HG03097 (cell line): ENCODE results near the gene GLG1.
"Not testable (repeated sequence)": the region's sequence is repeated elsewhere in the genome, so short reads cannot be mapped to it uniquely, and the experiment has no call there.

Experiments used
- ATAC-seq: cut with Tn5 transposase; IDR thresholded peaks from one replicate; pipeline ENCODE4 v1.9.1; 2021; ENCODE audit not compliant: unreplicated experiment, low FRiP score

GLG1 gene

DNA sequence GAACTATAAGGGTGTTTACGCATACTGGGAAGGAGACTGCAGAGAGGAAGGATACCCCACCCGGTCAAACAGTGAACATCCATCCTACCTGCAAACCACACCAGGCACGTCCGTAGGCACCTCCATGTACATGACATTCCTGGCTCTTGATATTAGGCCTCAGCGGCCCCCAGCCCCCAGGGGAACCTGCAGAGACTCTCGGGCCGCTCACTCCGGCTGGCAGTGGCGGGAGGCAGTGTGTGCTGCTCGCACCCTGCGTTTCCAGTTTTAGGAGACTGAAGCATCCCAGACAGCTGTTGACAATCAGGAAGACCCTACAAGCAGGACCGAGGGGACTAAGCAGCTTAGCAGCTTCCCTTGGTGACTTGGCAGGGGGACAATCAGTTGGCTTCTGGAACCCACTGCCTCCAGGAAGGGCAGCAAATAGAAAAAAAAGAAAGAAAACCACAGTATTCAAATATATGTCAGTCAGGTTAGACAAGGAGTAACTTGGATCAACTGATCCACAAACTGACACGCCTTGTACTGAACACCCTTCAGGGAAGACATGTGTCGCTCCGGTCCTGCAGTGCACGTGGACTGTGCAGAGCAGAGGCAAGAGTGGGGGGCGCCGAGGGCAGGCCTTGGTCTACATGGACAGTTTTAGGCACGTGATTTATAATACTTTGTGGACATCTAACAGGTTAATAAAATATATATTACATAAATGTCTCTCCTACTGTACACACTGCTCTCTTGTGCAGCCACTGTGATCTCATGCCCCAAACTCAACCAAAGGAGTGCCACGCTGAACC lies 155.8 kb downstream of the GLG1 start:
- no peak for ATAC-seq

GRCh38 chr16:74450236-74450635 lies 156.7 kb downstream of the GLG1 start:
- ATAC-seq, result no peak

DNA sequence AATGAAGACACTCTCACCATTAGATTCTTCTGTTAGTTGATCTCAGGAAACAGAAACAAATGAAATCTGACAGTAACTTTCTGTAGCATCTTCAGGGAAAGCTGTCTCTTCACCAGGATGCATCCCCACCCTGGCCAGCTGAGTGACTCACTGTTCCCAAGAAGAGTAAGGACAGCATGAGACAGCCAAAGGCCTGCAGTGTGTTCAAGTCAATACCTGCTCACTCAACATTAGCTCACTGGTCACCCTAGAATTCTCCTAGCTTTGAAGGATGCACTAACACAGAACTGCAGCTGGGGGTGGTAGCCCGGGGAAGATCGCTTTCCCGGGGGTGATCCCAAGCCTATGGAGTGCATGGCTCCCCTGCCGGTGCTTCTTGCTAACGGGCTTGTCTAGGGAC lies 157.4 kb downstream of the GLG1 start:
- no peak for ATAC-seq

- no peak for ATAC-seq
Observed at GRCh38 chr16:74448990-74449389, 157.9 kb downstream of the GLG1 start.

DNA sequence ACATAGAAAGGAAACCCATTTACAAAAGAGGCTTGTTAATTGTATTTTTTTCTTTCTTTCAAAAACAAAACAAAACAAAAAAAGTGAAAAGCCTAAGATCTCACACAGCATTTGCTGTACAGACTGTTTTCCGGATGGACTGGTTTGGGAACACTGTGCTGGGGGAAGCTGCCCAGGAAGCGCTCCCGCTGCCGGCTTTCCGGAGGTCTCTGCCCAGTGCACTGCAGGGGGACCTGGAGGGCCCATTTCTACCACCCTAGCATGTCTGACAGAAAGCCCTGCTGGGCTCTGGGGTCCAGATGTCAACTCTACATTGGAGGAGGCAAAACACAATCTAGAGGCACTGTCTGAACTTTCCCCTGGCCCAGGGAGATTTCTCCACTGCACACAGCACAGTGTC lies 159.3 kb downstream of the GLG1 start:
- ATAC-seq, result no peak

DNA sequence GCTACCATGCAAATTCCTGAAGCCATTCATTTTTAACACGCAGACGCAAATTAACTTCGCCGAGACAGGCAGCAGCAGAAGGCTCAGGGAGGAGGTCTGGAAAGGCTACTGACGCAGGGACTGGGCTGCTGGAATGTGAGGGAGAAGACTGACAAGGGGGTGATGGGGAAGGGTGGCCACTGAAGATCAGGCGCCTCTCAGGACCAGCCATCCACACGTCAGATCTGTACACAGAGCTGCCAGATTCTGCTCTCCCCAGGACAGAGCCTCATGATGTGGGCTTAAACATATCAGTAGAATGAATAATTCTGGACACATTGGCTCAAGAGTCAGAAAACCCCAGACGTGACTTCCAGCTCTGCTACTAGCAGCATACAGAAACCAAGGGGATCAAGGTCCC lies 160.0 kb downstream of the GLG1 start:
- ATAC-seq, result no peak

DNA sequence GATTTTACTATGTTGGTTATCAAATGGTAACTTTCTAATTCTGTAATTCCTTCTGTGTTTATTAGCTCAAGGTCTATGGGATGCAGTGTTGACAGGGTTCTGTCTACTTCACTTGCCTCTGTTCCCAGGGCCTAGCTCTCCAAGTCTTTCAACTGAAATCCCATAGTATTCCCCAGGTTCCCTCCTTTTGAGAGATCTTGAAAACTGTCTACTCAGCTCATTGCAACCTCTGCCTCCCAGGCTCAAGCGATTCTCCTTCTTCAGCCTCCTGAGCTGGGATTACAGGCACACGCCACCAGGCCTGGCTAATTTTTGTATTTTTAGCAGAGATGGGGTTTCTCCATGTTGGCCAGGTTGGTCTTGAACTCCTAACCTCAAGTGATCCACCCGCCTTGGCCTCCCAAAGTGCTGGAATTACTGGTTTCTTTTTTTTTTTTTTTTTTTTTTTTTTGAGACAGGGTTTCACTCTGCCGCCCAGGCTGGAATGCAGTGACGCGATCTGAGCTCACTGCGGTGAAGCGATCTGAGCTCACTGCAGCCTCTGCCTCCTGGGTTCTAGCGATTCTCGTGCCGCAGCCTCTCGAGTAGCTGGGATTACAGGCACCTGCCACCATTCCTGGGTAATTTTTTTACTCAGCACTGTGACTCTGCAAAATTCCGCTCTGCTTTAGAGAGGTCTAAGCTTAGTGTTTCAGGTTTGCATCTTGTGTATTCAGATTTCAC lies 163.1 kb downstream of the GLG1 start:
- ATAC-seq, result not testable (repeated sequence)

DNA sequence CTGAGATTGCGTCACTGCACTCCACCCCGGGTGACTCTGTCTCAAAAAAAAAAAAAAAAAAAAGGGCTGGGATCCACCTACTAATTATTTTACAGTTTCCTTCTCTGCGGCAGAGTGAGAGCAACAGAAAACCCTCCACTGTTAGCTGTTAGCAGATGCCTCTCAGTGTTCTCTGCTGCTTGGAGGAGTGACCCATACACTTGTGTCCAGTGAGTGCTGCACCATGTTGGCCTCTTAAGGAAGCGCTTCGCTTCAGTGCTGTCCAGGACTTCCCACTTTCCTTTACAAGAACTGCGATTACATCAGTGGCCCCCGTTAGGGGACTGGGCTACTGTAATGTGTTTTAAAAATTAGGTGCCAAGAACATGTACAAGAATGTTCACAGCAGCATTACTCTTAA lies 167.2 kb downstream of the GLG1 start:
- no peak for ATAC-seq

DNA sequence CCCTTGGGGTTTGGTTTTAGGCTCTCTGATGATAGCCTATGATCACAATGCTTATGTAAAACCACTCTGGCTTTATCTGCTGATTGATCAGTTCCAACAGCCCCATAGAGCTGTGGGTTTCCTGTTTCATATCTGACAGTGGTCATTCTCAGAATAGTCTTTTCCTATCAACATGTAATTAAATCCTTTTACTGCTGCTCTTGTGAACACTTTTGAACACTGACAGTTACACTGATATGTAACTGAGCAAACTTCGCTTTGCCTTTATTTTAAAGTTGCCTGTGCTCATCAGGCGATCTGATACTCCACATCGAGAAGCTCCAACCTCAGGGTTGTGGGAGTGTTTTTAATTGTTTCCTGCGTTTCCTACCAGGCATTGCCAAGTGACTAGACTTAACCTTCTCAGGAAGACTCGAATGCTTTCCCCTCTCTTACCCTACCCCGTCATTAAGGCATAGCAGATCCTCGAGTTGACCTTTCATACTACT lies 168.4 kb downstream of the GLG1 start:
- no peak for ATAC-seq

DNA sequence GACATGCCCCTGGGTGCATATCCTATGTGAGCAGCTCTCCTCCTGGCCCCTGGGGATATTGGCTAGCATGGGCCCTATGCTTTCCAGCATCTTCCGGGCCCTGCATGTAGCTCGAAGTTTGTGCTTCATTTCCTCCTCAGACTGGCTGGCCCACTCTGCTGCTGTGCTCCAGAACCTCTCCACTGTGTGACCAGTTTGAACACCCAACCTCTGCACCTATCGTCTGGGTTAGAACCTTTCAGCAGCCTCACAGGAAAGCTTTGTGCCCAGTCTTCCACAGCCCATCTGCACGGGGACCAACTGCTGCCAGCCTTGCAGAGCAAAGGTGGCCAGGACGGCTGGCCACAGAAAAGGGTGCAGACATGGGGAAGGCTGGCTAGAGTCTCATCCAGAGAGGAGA lies 175.4 kb downstream of the GLG1 start:
- ATAC-seq, result no peak

GRCh38 chr16:74430036-74430712 lies 176.7 kb downstream of the GLG1 start:
- ATAC-seq, result not testable (repeated sequence)

DNA sequence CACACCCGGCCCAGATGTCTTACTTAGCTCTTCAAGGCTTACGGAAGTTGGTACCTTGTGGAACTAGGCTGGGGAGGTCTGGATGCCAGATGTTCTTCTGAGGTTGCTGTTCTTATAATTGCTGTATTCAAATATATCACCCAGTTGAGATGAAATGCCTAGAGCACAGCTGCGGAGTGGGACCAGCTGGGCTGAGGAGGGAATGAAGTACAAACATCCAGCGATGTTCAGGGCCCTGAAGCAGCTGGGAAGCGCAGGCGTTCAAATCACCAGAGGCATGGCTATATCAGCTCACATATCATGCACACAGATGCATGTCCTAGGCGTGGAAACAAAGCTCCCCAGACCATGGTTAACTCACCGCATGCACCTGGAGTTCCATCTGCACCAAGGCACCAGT lies 178.4 kb downstream of the GLG1 start:
- not testable (repeated sequence) for ATAC-seq

DNA sequence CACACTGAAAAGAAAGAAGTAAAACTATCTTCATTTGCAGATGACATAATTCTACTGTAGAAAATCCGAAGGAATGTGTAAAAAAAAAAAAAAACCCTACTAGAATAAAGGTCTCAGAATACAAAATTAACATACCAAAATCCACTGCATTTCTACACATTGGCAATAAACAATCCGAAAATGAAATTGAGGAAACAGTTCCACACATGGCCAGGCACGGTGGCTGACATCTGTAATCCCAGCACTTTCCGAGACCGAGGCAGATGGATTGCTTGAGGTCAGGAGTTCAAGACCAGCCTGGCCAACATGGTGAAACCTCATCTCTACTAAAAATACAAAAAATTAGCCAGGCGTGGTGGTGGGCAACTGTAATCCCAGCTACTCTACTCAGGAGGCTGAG lies 181.2 kb downstream of the GLG1 start:
- not testable (repeated sequence) for ATAC-seq

DNA sequence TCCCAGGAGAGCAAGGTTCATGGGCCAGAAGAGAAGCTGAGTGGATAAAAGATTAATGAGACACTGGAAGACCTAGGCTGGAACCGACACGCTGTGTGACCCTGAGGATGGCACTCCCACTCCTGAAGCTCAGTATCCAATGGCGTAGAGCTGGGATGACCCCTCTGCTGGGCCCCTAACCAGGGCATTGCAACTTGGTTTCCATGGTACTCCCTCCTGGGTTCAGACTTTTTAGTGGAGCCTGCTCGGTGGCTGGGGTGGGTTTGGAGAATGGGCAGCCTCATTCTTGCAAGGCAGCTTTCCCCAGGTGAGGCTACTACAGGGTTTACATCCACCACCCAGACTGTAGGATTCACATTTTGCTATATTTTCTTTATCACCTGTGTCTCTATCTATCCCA lies 183.2 kb downstream of the GLG1 start:
- ATAC-seq, result not testable (repeated sequence)

DNA sequence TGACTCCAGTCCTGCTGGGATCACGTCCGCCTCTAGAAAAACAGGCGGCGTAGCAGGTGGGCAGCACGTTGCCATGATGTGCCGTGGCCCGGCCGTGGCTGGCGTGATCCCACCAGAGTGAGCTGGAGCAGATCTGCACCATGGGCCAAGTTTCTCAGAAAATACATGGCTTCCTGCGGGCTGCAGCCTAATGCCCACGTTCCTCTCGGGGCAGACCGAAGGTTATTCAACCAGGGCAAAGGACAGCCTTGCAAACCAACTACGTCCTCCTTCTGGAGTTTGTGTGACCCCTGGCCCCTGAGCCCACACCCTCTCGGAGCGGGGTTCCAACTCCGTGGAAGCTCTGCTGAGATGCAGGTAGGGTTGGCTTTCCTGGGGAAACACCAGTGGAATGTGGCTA lies 184.8 kb downstream of the GLG1 start:
- ATAC-seq, result not testable (repeated sequence)

DNA sequence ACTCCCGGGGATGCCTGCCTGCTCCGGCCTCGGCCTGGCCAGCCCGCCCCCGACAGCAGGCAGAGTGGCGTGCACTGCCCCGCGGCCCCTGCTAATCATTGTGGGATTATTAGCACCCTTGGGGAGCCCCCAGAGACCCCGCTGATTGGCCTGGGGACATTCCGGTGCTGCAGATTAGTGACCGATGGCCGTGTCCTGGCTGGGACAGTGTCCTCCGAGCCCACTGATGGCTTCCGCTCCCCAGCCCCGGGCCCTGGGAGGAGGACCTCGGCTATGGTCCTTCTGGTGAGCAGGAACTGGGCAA lies 185.5 kb downstream of the GLG1 start:
- not testable (repeated sequence) for ATAC-seq

- not testable (repeated sequence) for ATAC-seq
Observed at GRCh38 chr16:74420612-74421481, 186.1 kb downstream of the GLG1 start, which contains the start of gene CLEC18B. CLEC18B (minus strand) TSS chr16:74421478; CDS start chr16:74421270, 208 bp downstream.

DNA sequence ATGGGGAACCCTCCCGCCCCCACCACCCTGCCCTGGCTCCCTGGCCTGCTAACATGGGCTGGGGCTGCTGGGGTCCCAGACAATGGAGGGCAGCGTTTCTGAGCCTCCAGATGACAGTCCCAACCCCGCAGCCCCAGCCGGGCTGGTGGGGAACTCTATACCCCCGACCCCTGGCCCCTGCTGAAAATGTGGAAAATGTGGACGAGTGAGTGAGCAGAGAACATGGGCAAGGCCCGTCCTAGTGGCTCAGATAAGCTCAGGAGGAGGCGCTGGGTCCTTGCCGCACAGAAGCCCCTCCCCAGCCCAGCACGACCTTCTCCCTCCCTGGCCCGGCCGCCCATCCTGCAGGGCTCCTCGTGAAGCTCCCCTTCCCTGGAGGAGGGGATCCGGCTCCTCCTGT lies 187.1 kb downstream of the GLG1 start:
- ATAC-seq, result not testable (repeated sequence)

DNA sequence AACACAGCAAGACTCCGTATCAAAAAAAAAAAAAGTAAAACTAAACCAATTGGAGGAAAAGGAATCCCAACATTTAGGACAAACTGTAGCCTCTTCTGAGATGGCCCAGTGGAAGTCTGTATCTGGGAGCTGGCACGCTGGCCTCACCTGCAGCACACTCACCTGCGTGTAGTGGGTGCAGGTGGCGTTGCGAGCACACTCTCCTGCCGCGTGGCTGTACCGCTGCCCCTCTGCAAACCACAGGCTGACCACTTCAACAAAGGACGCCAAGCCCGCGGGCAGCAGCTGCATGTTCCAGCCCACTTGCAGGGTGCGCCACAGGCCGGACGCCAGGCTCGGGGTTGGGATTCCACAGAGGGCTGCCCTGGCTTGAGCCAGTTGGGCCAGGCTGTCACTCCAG lies 189.0 kb downstream of the GLG1 start:
- not testable (repeated sequence) for ATAC-seq

DNA sequence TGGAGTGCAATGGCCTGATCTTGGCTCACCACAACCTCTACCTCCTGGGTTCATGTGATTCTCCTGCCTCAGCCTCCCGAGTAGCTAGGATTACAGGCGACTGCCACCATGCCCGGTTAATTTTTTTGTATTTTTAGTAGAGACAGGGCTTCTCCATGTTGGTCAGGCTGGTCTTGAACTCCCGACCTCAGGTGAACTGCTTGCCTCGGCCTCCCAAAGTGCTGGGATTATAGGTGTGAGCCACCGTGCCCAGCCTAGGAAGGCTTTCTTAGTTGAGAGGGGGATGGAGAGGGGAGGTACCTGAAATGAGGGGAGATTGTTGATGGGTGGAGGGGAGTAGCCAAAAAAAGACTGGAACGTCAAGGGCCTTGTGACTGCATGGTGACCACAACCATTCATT lies 193.0 kb downstream of the GLG1 start:
- not testable (repeated sequence) for ATAC-seq
